ENCODE measurements around the gene AVEN. TPM values are rescaled to one million over a fixed set of nuclear protein-coding genes. Genes with fewer than 3 reads are reported as not detected.
A peak's percentile ranks its signal among the peaks of the same experiment; 100 is the strongest.

AVEN gene
- total RNA-seq, 3 donors from 2014 or later = 13.5 to 18.4 (median 13.8) TPM

GRCh38 chr15:33971811-33972210 lies 67.2 kb downstream of the AVEN start:
- no peaks in the 10 kb centered on the region for H3K36me3 ChIP-seq
- intact Hi-C loops (cut with DNase I; ENCODE audit: low total_unique reads) = no loop called here
- H3K27ac ChIP-seq = no peak overlapping the region
- H3K4me1 ChIP-seq = no peaks in the 10 kb centered on the region
- no peak for DNase-seq (ENCODE audit: low spot score in 2 of 2)
- no peak for TF ChIP-seq POLR2A (IDR thresholded peaks at IDR 0.05)
- TF ChIP-seq POLR2AphosphoS5 (IDR thresholded peaks at IDR 0.05) = no peak
- TF ChIP-seq CTCF (IDR thresholded peaks at IDR 0.05) = no peak
- no peaks in the 10 kb centered on the region for H3K9me3 ChIP-seq
- no peaks in the 10 kb centered on the region for H3K27me3 ChIP-seq
- H3K4me3 ChIP-seq = no peak overlapping the region

- intact Hi-C loops (cut with DNase I; ENCODE audit: low total_unique reads) = no loop called here
These were observed 70.2 kb downstream of the AVEN start for GRCh38 chr15:33968821-33969220.

GRCh38 chr15:33968224-33968623 lies 70.8 kb downstream of the AVEN start, which contains the start of gene CHRM5:
Gene CHRM5, plus strand, starts transcription at chr15:33968497. Its CDS starts 94,221 bp downstream, at chr15:34062718.
- no peaks in the 10 kb centered on the region for H3K27me3 ChIP-seq
- H3K9me3 ChIP-seq = no peaks in the 10 kb centered on the region
- H3K4me3 ChIP-seq = no peak within 1 kb of the TSS
- no peak for TF ChIP-seq POLR2AphosphoS5 (IDR thresholded peaks at IDR 0.05)
- TF ChIP-seq CTCF (IDR thresholded peaks at IDR 0.05) = no peak
- no peak within 1 kb of the TSS for H3K27ac ChIP-seq
- H3K36me3 ChIP-seq = no peaks in the 10 kb centered on the region
- no peaks in the 10 kb centered on the region for H3K4me1 ChIP-seq
- DNase-seq (ENCODE audit: low spot score in 2 of 2) = no peak
- intact Hi-C loops (cut with DNase I; ENCODE audit: low total_unique reads) = no loop called here

More at GRCh38 chr15:33968821-33969220, 70.2 kb downstream of the AVEN start:
- DNase-seq (ENCODE audit: low spot score in 2 of 2) = no peak
- H3K9me3 ChIP-seq = no peaks in the 10 kb centered on the region
- H3K4me1 ChIP-seq = no peaks in the 10 kb centered on the region
- H3K27me3 ChIP-seq = no peaks in the 10 kb centered on the region
- no peak overlapping the region for H3K4me3 ChIP-seq
- no peak for TF ChIP-seq POLR2A (IDR thresholded peaks at IDR 0.05)
- no peak for TF ChIP-seq CTCF (IDR thresholded peaks at IDR 0.05)
- TF ChIP-seq POLR2AphosphoS5 (IDR thresholded peaks at IDR 0.05) = no peak
- no peaks in the 10 kb centered on the region for H3K36me3 ChIP-seq
- H3K27ac ChIP-seq = no peak overlapping the region

- no peak for DNase-seq (ENCODE audit: low spot score in 2 of 2)
- TF ChIP-seq CTCF (IDR thresholded peaks at IDR 0.05) (no peak), POLR2AphosphoS5 (IDR thresholded peaks at IDR 0.05) (no peak), POLR2A (IDR thresholded peaks at IDR 0.05) (no peak)
- Histone ChIP-seq H3K9me3 (no peaks in the 10 kb centered on the region), H3K27me3 (no peaks in the 10 kb centered on the region), H3K36me3 (no peaks in the 10 kb centered on the region), H3K27ac (no peak overlapping the region), H3K4me3 (no peak overlapping the region), H3K4me1 (no peaks in the 10 kb centered on the region)
- intact Hi-C loops (cut with DNase I; ENCODE audit: low total_unique reads) = no loop called here
These were observed 74.4 kb downstream of the AVEN start for GRCh38 chr15:33964665-33965040.

- no peak for DNase-seq (ENCODE audit: low spot score in 2 of 2)
- intact Hi-C loops (cut with DNase I; ENCODE audit: low total_unique reads) = no loop called here
- H3K27ac ChIP-seq = no peak overlapping the region
- H3K27me3 ChIP-seq = no peaks in the 10 kb centered on the region
- no peaks in the 10 kb centered on the region for H3K4me1 ChIP-seq
- no peak overlapping the region for H3K4me3 ChIP-seq
- TF ChIP-seq POLR2A (IDR thresholded peaks at IDR 0.05) = no peak
- peak in 2 of 3 donors; percentile 22 to 32 for TF ChIP-seq CTCF (IDR thresholded peaks at IDR 0.05)
- no peak for TF ChIP-seq POLR2AphosphoS5 (IDR thresholded peaks at IDR 0.05)
- no peaks in the 10 kb centered on the region for H3K9me3 ChIP-seq
- H3K36me3 ChIP-seq = no peaks in the 10 kb centered on the region
These were observed 75.0 kb downstream of the AVEN start for GRCh38 chr15:33963831-33964664.

Measured in breast epithelium (tissue), 4 donors.